C4-2B (cell line): ENCODE measurements around the gene CGREF1.

Experiments used
- H3K27ac ChIP-seq: fragments of 450-650 bp; 2 replicates; pipeline ENCODE4 v1.5.1; 2017
- CTCF ChIP-seq: fragments of 450-650 bp; conservative IDR thresholded peaks from 2 replicates; pipeline ENCODE4 v1.5.1; 2017; ENCODE audit warnings: mild to moderate bottlenecking
- ZFX ChIP-seq: fragments of 450-650 bp; IDR thresholded peaks from 2 replicates; pipeline ENCODE4 v1.6.1; 2017

Gene CGREF1

DNA sequence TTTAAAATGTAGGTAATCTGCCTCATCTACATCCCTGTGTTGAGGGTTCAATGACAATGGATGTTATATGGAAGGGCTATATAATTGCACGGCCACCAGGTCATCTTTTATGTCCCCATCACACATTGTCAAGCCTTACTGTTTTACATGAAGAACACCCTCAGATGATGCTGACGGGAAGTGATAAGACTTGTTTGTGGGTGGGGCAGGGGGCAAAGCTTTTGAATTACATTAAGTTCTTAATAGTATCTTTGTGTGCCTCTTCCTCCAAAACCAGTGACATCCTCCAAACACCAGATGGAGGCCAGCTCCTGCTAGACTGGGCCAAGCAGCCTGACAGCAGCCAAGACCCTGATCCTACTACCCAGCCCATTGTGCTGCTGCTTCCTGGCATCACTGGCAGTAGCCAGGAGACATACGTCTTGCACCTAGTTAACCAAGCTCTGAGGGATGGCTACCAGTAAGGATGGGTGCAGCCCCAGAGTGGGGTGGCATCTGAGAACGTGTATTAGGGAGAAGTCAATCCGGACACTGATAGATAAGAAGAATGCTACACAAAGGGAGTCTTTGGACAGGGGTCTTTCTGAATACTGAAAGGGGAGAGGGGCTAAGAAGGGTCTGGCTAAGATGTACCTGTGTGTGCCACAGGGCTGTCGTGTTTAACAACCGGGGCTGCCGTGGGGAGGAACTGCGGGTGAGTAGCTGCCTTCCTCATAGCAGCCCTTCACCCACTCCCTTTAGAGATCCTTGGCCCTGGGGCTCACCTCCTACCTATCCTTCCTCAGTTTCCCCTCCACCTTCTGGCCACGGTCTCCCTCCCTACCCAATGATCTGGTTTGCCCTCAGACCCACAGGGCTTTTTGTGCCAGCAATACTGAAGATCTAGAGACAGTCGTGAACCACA lies 10.0 kb upstream of the CGREF1 start:
- H3K27ac ChIP-seq, result no peak overlapping the region
- no peak for TF ChIP-seq CTCF
- TF ChIP-seq ZFX, result no peak

GRCh38 chr2:27127883-27128667 lies 9.1 kb upstream of the CGREF1 start:
- H3K27ac ChIP-seq, result no peak overlapping the region
- TF ChIP-seq CTCF (no peak), ZFX (no peak)

- TF ChIP-seq CTCF, result no peak
- TF ChIP-seq ZFX, result no peak
- H3K27ac ChIP-seq, result no peak overlapping the region
Observed at GRCh38 chr2:27126252-27126710, 7.4 kb upstream of the CGREF1 start.

GRCh38 chr2:27125104-27125503 lies 6.2 kb upstream of the CGREF1 start:
- H3K27ac ChIP-seq, result no peak overlapping the region
- TF ChIP-seq CTCF (no peak), ZFX (no peak)

DNA sequence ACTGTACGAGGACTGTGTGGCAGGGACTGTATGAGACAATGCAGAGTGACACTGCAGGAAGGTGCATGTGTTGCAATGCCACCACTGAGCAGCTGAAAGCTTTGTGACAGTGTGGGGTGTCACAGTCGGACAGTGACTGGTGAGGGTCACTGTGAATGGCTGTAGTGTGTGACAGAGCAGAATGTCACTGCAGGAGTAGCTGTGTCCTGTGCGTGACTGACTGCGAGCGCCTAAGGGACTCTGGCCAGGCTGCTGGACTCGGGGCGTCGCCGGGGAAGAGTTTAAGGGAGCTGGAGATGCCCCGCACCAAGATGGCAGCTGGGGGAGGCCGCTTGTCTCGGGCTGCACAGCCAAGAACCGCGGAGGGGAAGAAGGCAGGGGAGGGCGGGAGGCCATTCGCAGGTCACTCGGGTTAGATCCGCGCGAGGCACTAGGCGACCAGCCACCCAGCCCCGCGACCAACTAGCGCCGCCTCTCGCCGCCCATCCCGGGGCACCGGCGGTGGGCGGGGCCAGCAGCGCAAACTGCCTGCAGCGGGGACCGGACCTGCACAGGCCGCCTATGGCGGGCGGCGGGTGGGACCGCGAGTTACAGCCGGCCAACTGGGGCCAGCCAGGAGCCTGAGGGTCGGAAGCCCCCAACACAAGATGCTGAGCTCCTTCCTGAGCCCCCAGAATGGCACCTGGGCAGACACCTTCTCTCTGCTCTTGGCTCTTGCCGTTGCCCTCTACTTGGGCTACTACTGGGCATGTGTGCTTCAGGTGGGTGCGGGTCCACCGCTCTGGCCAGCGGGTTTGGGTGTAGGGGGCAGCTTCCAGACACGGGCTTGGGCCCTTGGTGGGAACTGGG lies 4.6 kb upstream of the CGREF1 start, which contains the start of gene ABHD1:
ABHD1 (plus strand) TSS at position 514 of the 849 bp plus-strand sequence; CDS start at position 648, 134 bp downstream.
- H3K27ac ChIP-seq, result peak within 1 kb of the TSS; percentile 58
- TF ChIP-seq CTCF (no peak), ZFX (no peak)

GRCh38 chr2:27122791-27123190 lies 3.9 kb upstream of the CGREF1 start:
- TF ChIP-seq CTCF (no peak), ZFX (no peak)
- no peak overlapping the region for H3K27ac ChIP-seq
